Gastroesophageal sphincter (tissue), 4 donors: ENCODE results near the gene ITLN2. TPM values are rescaled to one million over a fixed set of nuclear protein-coding genes. Genes with fewer than 3 reads are reported as not detected.
"Not testable (repeated sequence)": the region's sequence is repeated elsewhere in the genome, so short reads cannot be mapped to it uniquely, and the experiment has no call there.

Experiments used
- ATAC-seq: fragments of 150-250 bp; one replicate; pipeline ENCODE4 v1.9.1; 2016; ENCODE audit warnings: mild to moderate bottlenecking, moderate library complexity
- H3K27ac ChIP-seq, 4 donors: fragments of 200-600 bp; sonication (generic) in 3 of 4; 1 replicate in 3 of 4; 2 replicates in 1 of 4; pipeline ENCODE4 v1.5.1; 2016 to 2019
- H3K27me3 ChIP-seq: fragments of 200-600 bp; sonication (generic); one replicate; pipeline ENCODE4 v1.5.1; 2019
- H3K36me3 ChIP-seq, 2 donors: fragments of 200-600 bp; sonication (generic); one replicate each; pipeline ENCODE4 v1.5.1; 2019; ENCODE audit warnings: control low read depth in 1 of 2
- H3K4me1 ChIP-seq, 3 donors: fragments of 200-600 bp; sonication (generic); 1 replicate in 2 of 3; 2 replicates in 1 of 3; pipeline ENCODE4 v1.5.1; 2016 to 2019; ENCODE audit warnings: control low read depth in 2 of 3
- H3K4me3 ChIP-seq, 2 donors: fragments of 200-600 bp; sonication (generic); one replicate each; pipeline ENCODE4 v1.5.1; 2019; ENCODE audit warnings: mild to moderate bottlenecking in 1 of 2, moderate library complexity in 1 of 2
- H3K9me3 ChIP-seq, 3 donors: fragments of 200-600 bp; sonication (generic); one replicate each; pipeline ENCODE4 v1.5.1; 2017 to 2019; ENCODE audit warnings: control low read depth in 2 of 3
- CTCF ChIP-seq, 4 experiments: fragments of 200-600 bp in 2 of 4; fragments of 450-650 bp in 2 of 4; sonication (generic) in 1 of 4; IDR thresholded peaks; one replicate each; pipeline ENCODE4 v1.5.1; 2017 to 2019; ENCODE audit warnings: antibody characterized with exemption in 4 of 4, mild to moderate bottlenecking in 2 of 4, moderate library complexity in 2 of 4
- EP300 ChIP-seq: sonication (generic); formaldehyde crosslinking; IDR thresholded peaks from one replicate; pipeline ENCODE4 v1.6.1; 2017; ENCODE audit warnings: antibody characterized with exemption, mild to moderate bottlenecking
- POLR2A ChIP-seq, 2 donors: fragments of 450-650 bp; IDR thresholded peaks; one replicate each; pipeline ENCODE4 v1.6.1; 2017; ENCODE audit warnings: antibody characterized with exemption in 2 of 2, mild to moderate bottlenecking in 2 of 2, moderate library complexity in 1 of 2
- POLR2AphosphoS5 ChIP-seq: sonication (generic); formaldehyde crosslinking; IDR thresholded peaks from one replicate; pipeline ENCODE4 v1.6.1; 2017; ENCODE audit warnings: antibody characterized with exemption
- WGBS, 2 donors: methylation state at CpG; one replicate each; pipeline ENCODE4 v1.1.5; 2018; ENCODE audit warnings: low coverage in 1 of 2; 5-methylcytosine and 5-hydroxymethylcytosine counted together
- total RNA-seq, 4 donors: library from RNA; depleted of rRNA; stranded (reverse); fragments of >200 nt; gene quantifications; one replicate each; pipeline ENCODE4 v1.1.0, GENCODE V29; 2016

ITLN2 gene
- total RNA-seq, 4 donors from 2014 or later, result not detected

DNA sequence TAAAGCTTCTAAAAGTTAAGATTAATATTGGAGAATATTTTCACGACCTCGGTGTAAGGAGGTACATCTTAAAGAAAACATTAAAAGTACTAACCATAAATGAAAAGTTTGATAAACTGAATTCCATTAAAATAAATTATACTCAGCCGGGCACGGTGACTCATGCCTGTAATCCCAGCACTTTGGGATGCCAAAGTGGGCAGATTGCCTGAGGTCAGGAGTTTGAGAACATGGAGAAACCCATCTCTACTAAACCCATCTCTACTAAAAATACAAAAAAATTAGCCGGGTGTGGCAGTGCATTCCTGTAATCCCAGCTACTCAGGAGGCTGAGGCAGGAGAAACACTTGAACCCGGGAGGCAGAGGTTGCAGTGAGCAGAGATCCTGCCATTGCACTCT, 8.7 kb downstream of the ITLN2 start:
- H3K4me1 ChIP-seq, H3K27ac ChIP-seq, ATAC-seq, H3K4me3 ChIP-seq, H3K36me3 ChIP-seq: not testable (repeated sequence)
- WGBS, 2 donors, result 70 to 76% methylated on average over 3 to 6 of the region's 6 CpGs
- H3K27me3 ChIP-seq, result peaks cover 37% of the 10 kb centered on the region
- H3K9me3 ChIP-seq, result peaks cover 0 to 18% (median 0%) of the 10 kb centered on the region in 3 donors

- peaks cover 31% of the 10 kb centered on the region for H3K27me3 ChIP-seq
- no peak for ATAC-seq
- H3K36me3 ChIP-seq, result no peaks in the 10 kb centered on the region
- 52 to 85% methylated on average over 8 to 9 of the region's 15 CpGs for WGBS, 2 donors
- no peak for TF ChIP-seq POLR2A (IDR thresholded peaks at IDR 0.05)
- no peak for TF ChIP-seq EP300
- TF ChIP-seq CTCF (IDR thresholded peaks at IDR 0.05), result no peak
- TF ChIP-seq POLR2AphosphoS5, result no peak
- H3K27ac ChIP-seq, result no peak overlapping the region
- H3K4me1 ChIP-seq, result no peaks in the 10 kb centered on the region
- peaks cover 0 to 18% (median 0%) of the 10 kb centered on the region in 3 donors for H3K9me3 ChIP-seq
- no peak overlapping the region for H3K4me3 ChIP-seq
Measured at GRCh38 chr1:160945079-160945478, 9.5 kb downstream of the ITLN2 start.

GRCh38 chr1:160942926-160943325, 11.7 kb downstream of the ITLN2 start:
- Histone ChIP-seq H3K27me3 (peaks cover 24% of the 10 kb centered on the region), H3K36me3 (no peaks in the 10 kb centered on the region), H3K27ac (no peak overlapping the region), H3K9me3 (peaks cover 0 to 18% (median 0%) of the 10 kb centered on the region in 3 donors), H3K4me1 (no peaks in the 10 kb centered on the region), H3K4me3 (no peak overlapping the region)
- TF ChIP-seq POLR2AphosphoS5, result no peak
- TF ChIP-seq POLR2A (IDR thresholded peaks at IDR 0.05), result no peak
- no peak for TF ChIP-seq CTCF (IDR thresholded peaks at IDR 0.05)
- no peak for TF ChIP-seq EP300
- WGBS, 2 donors, result 67 to 86% methylated on average over 1 to 3 of the region's 3 CpGs
- ATAC-seq, result no peak

DNA sequence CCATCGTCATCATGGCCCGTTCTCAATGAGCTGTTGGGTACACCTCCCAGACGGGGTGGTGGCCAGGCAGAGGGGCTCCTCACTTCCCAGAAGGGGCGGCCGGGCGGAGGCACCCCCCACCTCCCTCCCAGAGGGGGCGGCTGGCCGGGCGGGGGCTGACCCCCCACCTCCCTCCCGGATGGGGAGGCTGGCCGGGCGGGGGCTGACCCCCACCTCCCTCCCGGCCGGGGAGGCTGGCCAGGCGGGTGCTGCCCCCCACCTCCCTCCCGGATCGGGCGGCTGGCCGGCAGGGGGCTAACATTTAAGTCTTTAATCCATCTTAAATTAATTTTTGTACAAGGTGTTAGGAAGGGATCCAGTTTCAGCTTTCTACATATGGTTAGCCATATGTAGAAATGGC, 17.9 kb downstream of the ITLN2 start:
- H3K4me1 ChIP-seq, H3K4me3 ChIP-seq, H3K36me3 ChIP-seq, ATAC-seq, H3K27ac ChIP-seq: not testable (repeated sequence)
- Histone ChIP-seq H3K9me3 (peaks cover 0 to 16% (median 0%) of the 10 kb centered on the region in 3 donors), H3K27me3 (peaks cover 23% of the 10 kb centered on the region)
- no CpG with 5 or more reads among the region's 19 CpGs for WGBS, 2 donors

DNA sequence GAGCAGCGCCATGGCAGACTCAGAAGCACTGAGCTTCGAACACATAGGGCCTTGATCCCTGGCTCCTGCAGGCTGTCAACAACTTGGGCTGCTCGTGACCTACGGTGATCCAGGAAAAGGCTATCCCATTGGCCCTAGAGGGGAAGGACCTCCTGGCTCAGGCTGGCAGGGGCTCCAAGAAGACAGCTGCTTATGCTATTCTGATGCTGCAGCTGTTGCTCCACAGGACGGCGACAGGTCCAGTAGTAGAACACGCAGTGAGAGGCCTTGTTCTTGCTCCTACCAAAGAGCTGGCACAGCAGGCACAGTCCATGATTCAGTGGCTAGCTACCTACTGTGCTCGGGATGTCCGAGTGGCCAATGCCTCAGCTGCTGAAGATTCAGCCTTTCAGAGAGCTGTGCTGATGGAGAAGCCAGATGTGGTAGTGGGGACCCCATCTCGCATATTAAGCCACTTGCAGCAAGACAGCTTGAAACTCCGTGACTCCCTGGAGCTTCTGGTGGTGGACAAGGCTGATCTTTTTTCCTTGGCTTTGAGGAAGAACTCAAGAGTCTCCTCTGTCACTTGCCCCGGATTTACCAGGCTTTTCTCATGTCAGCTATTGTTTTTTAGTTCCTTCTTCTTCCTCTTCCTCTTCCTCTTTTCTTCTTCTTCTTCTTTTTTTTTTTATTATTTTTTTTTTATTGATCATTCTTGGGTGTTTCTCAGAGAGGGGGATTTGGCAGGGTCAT, 18.9 kb downstream of the ITLN2 start:
- ATAC-seq, result no peak
- Histone ChIP-seq H3K4me3 (no peak overlapping the region), H3K27me3 (peaks cover 15% of the 10 kb centered on the region), H3K27ac (no peak overlapping the region), H3K36me3 (no peaks in the 10 kb centered on the region), H3K4me1 (no peaks in the 10 kb centered on the region), H3K9me3 (peaks cover 0 to 8% (median 0%) of the 10 kb centered on the region in 3 donors)
- WGBS, 2 donors, result 83 to 89% methylated on average over 3 to 9 of the region's 12 CpGs
- no peak for TF ChIP-seq POLR2AphosphoS5
- TF ChIP-seq POLR2A (IDR thresholded peaks at IDR 0.05), result no peak
- no peak for TF ChIP-seq CTCF (IDR thresholded peaks at IDR 0.05)
- no peak for TF ChIP-seq EP300

GRCh38 chr1:160933305-160933704, 21.3 kb downstream of the ITLN2 start:
- peaks cover 15% of the 10 kb centered on the region for H3K27me3 ChIP-seq
- not testable (repeated sequence) for ATAC-seq, H3K4me3 ChIP-seq, H3K27ac ChIP-seq, H3K4me1 ChIP-seq, H3K36me3 ChIP-seq, H3K9me3 ChIP-seq
- no CpG with 5 or more reads among the region's 31 CpGs for WGBS, 2 donors
